AG04450 (cell line): ENCODE measurements around the gene OSBPL5. TPM values are rescaled to one million over a fixed set of nuclear protein-coding genes. Genes with fewer than 3 reads are reported as not detected.

Experiments
- CTCF ChIA-PET: fragments of 300-600, 350-600 bp; formaldehyde crosslinking; extraction: SDS; loops from one replicate; lab custom pipeline; 2022; ENCODE audit warnings: antibody characterized with exemption, inconsistent platforms; lab: Charles Lee
- POLR2A ChIA-PET: fragments of 350-600 bp; formaldehyde crosslinking; extraction: SDS; loops from one replicate; lab custom pipeline; 2021; ENCODE audit warnings: antibody characterized with exemption, inconsistent platforms; lab: Yijun Ruan, JAX
- DNase-seq: peaks from one replicate; pipeline ENCODE4 v3.0.0-alpha.2; 2011; ENCODE audit warnings: low read depth, low spot score
- H3K27ac ChIP-seq: one replicate; pipeline ENCODE4 v1.5.1; 2012; ENCODE audit warnings: low read depth, low read length, control low read depth
- H3K27me3 ChIP-seq: one replicate; pipeline ENCODE4 v1.6.0; 2012; ENCODE audit warnings: low read length; ENCODE audit not compliant: control insufficient read depth, insufficient read depth
- H3K4me3 ChIP-seq: 2 replicates; pipeline ENCODE4 v1.5.1; 2011; ENCODE audit warnings: mild to moderate bottlenecking, low read depth, low read length, control low read depth
- H3K9me3 ChIP-seq: 2 replicates; pipeline ENCODE4 v1.5.1; 2012; ENCODE audit warnings: low read length; ENCODE audit not compliant: control insufficient read depth, insufficient read depth
- CTCF ChIP-seq: IDR thresholded peaks from 2 replicates; pipeline ENCODE4 v1.5.1; 2011; ENCODE audit warnings: low read depth, low read length, control low read depth, inconsistent platforms
- polyA plus RNA-seq: library from polyadenylated mRNA; depleted of rRNA; stranded (reverse); fragments of >200 nt; gene quantifications from 2 replicates; pipeline ENCODE4 v1.2.3, GENCODE V29; 2011

Gene OSBPL5
- polyA plus RNA-seq, 1 experiment = 7.4 TPM

GRCh38 chr11:3204141-3205015 is 39.3 kb upstream of the OSBPL5 start:
- DNase-seq = no peak
- H3K27me3 ChIP-seq = peaks cover 69% of the 10 kb centered on the region
- CTCF ChIA-PET = interaction anchor here (0.6 kb wide), 1 partner anchor 213 kb away, joined by 3 read pairs; no protein-coding TSS in a partner anchor
- POLR2A ChIA-PET = no interaction called here
- no peak overlapping the region for H3K27ac ChIP-seq
- TF ChIP-seq CTCF = no peak
- H3K9me3 ChIP-seq = no peaks in the 10 kb centered on the region; the same call in 1 of the 2 replicates
- no peak overlapping the region for H3K4me3 ChIP-seq

- TF ChIP-seq CTCF = no peak
- no peak overlapping the region for H3K27ac ChIP-seq
- ChIA-PET CTCF (no interaction called here), POLR2A (no interaction called here)
- no peaks in the 10 kb centered on the region; the same call in 1 of the 2 replicates for H3K9me3 ChIP-seq
- no peak for DNase-seq
- no peak overlapping the region for H3K4me3 ChIP-seq
- peaks cover 65% of the 10 kb centered on the region for H3K27me3 ChIP-seq
These were observed 38.3 kb upstream of the OSBPL5 start for GRCh38 chr11:3203221-3204043.

- Histone ChIP-seq H3K27me3 (peaks cover 68% of the 10 kb centered on the region), H3K4me3 (no peak overlapping the region), H3K27ac (no peak overlapping the region), H3K9me3 (no peaks in the 10 kb centered on the region)
- POLR2A ChIA-PET = no interaction called here
- DNase-seq = no peak
- CTCF ChIA-PET = no interaction called here
- TF ChIP-seq CTCF = no peak
These were observed 37.6 kb upstream of the OSBPL5 start for GRCh38 chr11:3202759-3203158.

- Histone ChIP-seq H3K4me3 (no peak overlapping the region), H3K9me3 (no peaks in the 10 kb centered on the region), H3K27me3 (peaks cover 65% of the 10 kb centered on the region), H3K27ac (no peak overlapping the region)
- no peak for TF ChIP-seq CTCF
- CTCF ChIA-PET = no interaction called here
- no peak for DNase-seq
- POLR2A ChIA-PET = no interaction called here
These were observed 37.2 kb upstream of the OSBPL5 start for GRCh38 chr11:3202305-3202704.
